ENCODE measurements around the gene ENOPH1.

- TF ChIP-seq CTCF (conservative IDR thresholded peaks at IDR 0.05) (no peak), ZFX (IDR thresholded peaks at IDR 0.05) (no peak)
These were observed 17.5 kb downstream of the ENOPH1 start for GRCh38 chr4:82447886-82448285.

All from C4-2B (cell line).